ENCODE results near the gene ELANE.
"Not testable (repeated sequence)": the region's sequence is repeated elsewhere in the genome, so short reads cannot be mapped to it uniquely, and the experiment has no call there.

ELANE gene

GRCh38 chr19:827710-828321 lies 24.3 kb upstream of the ELANE start, which contains the start of gene AZU1:
AZU1 (plus strand) TSS chr19:827837; CDS start chr19:827847, 10 bp downstream.
- 87 to 90% methylated on average over 18 to 33 of the region's 33 CpGs for WGBS, 2 experiments (ENCODE audit: insufficient coverage in 2 of 2)
- no peak within 1 kb of the TSS for H3K4me3 ChIP-seq (ENCODE audit: extremely low read depth, insufficient read depth, low read length, poor library complexity, severe bottlenecking)
- no peaks in the 10 kb centered on the region for H3K4me1 ChIP-seq (ENCODE audit: control insufficient read depth, insufficient read depth, low read length, poor library complexity, severe bottlenecking)
- H3K9me3 ChIP-seq (ENCODE audit: control insufficient read depth, low read length), result no peaks in the 10 kb centered on the region
- no peaks in the 10 kb centered on the region for H3K36me3 ChIP-seq (ENCODE audit: control insufficient read depth, insufficient read depth, low read length)
- no peak within 1 kb of the TSS for H3K27ac ChIP-seq (ENCODE audit: low read depth, low read length, severe bottlenecking)

- Histone ChIP-seq H3K27ac (ENCODE audit: low read depth, low read length, severe bottlenecking) (no peak overlapping the region), H3K9me3 (ENCODE audit: control insufficient read depth, low read length) (no peaks in the 10 kb centered on the region), H3K36me3 (ENCODE audit: control insufficient read depth, insufficient read depth, low read length) (no peaks in the 10 kb centered on the region), H3K4me1 (ENCODE audit: control insufficient read depth, insufficient read depth, low read length, poor library complexity, severe bottlenecking) (no peaks in the 10 kb centered on the region), H3K4me3 (ENCODE audit: extremely low read depth, insufficient read depth, low read length, poor library complexity, severe bottlenecking) (no peak overlapping the region)
- WGBS, 2 experiments (ENCODE audit: insufficient coverage in 2 of 2), result 80 to 84% methylated on average over 8 to 18 of the region's 18 CpGs
These were observed 22.9 kb upstream of the ELANE start for GRCh38 chr19:829129-829758.

- Histone ChIP-seq H3K36me3 (ENCODE audit: control insufficient read depth, insufficient read depth, low read length) (no peaks in the 10 kb centered on the region), H3K4me3 (ENCODE audit: extremely low read depth, insufficient read depth, low read length, poor library complexity, severe bottlenecking) (no peak overlapping the region), H3K4me1 (ENCODE audit: control insufficient read depth, insufficient read depth, low read length, poor library complexity, severe bottlenecking) (no peaks in the 10 kb centered on the region), H3K27ac (ENCODE audit: low read depth, low read length, severe bottlenecking) (no peak overlapping the region), H3K9me3 (ENCODE audit: control insufficient read depth, low read length) (no peaks in the 10 kb centered on the region)
- 81 to 82% methylated on average over 32 to 37 of the region's 38 CpGs for WGBS, 2 experiments (ENCODE audit: insufficient coverage in 2 of 2)
These were observed 20.4 kb upstream of the ELANE start for GRCh38 chr19:831407-832369.

- H3K4me1 ChIP-seq (ENCODE audit: control insufficient read depth, insufficient read depth, low read length, poor library complexity, severe bottlenecking), result no peaks in the 10 kb centered on the region
- no peaks in the 10 kb centered on the region for H3K9me3 ChIP-seq (ENCODE audit: control insufficient read depth, low read length)
- no peak overlapping the region for H3K27ac ChIP-seq (ENCODE audit: low read depth, low read length, severe bottlenecking)
- H3K4me3 ChIP-seq (ENCODE audit: extremely low read depth, insufficient read depth, low read length, poor library complexity, severe bottlenecking), result no peak overlapping the region
- WGBS, 2 experiments (ENCODE audit: insufficient coverage in 2 of 2), result 91 to 95% methylated on average over 23 of the region's 24 CpGs
- no peaks in the 10 kb centered on the region for H3K36me3 ChIP-seq (ENCODE audit: control insufficient read depth, insufficient read depth, low read length)
These were observed 17.9 kb upstream of the ELANE start for GRCh38 chr19:834216-834615.

- WGBS, 2 experiments (ENCODE audit: insufficient coverage in 2 of 2), result 86 to 91% methylated on average over 27 to 30 of the region's 36 CpGs
- no peaks in the 10 kb centered on the region for H3K36me3 ChIP-seq (ENCODE audit: control insufficient read depth, insufficient read depth, low read length)
These were observed 16.8 kb upstream of the ELANE start for GRCh38 chr19:835210-835810.

GRCh38 chr19:840519-841206 lies 11.4 kb upstream of the ELANE start, which contains the start of gene PRTN3:
PRTN3 (plus strand) TSS chr19:840999; CDS start chr19:841009, 10 bp downstream.
- Histone ChIP-seq H3K36me3 (ENCODE audit: control insufficient read depth, insufficient read depth, low read length) (no peaks in the 10 kb centered on the region), H3K27ac (ENCODE audit: low read depth, low read length, severe bottlenecking) (no peak within 1 kb of the TSS), H3K4me1 (ENCODE audit: control insufficient read depth, insufficient read depth, low read length, poor library complexity, severe bottlenecking) (peaks cover 4% of the 10 kb centered on the region), H3K9me3 (ENCODE audit: control insufficient read depth, low read length) (no peaks in the 10 kb centered on the region), H3K4me3 (ENCODE audit: extremely low read depth, insufficient read depth, low read length, poor library complexity, severe bottlenecking) (no peak within 1 kb of the TSS)
- WGBS, 2 experiments (ENCODE audit: insufficient coverage in 2 of 2), result 83% methylated on average over 20 to 21 of the region's 24 CpGs

More at GRCh38 chr19:835210-835810, 16.8 kb upstream of the ELANE start:
- H3K4me3 ChIP-seq (ENCODE audit: extremely low read depth, insufficient read depth, low read length, poor library complexity, severe bottlenecking), result no peak overlapping the region
- no peaks in the 10 kb centered on the region for H3K9me3 ChIP-seq (ENCODE audit: control insufficient read depth, low read length)
- no peaks in the 10 kb centered on the region for H3K4me1 ChIP-seq (ENCODE audit: control insufficient read depth, insufficient read depth, low read length, poor library complexity, severe bottlenecking)
- H3K27ac ChIP-seq (ENCODE audit: low read depth, low read length, severe bottlenecking), result no peak overlapping the region

GRCh38 chr19:842802-843179 lies 9.3 kb upstream of the ELANE start:
- not testable (repeated sequence) for H3K36me3 ChIP-seq (ENCODE audit: control insufficient read depth, insufficient read depth, low read length); H3K4me1 ChIP-seq (ENCODE audit: control insufficient read depth, insufficient read depth, low read length, poor library complexity, severe bottlenecking); H3K4me3 ChIP-seq (ENCODE audit: extremely low read depth, insufficient read depth, low read length, poor library complexity, severe bottlenecking); H3K27ac ChIP-seq (ENCODE audit: low read depth, low read length, severe bottlenecking); H3K9me3 ChIP-seq (ENCODE audit: control insufficient read depth, low read length)
- 81 to 89% methylated on average over 5 of the region's 7 CpGs for WGBS, 2 experiments (ENCODE audit: insufficient coverage in 2 of 2)

GRCh38 chr19:843180-843835 lies 8.8 kb upstream of the ELANE start:
- H3K27ac ChIP-seq (ENCODE audit: low read depth, low read length, severe bottlenecking), result no peak overlapping the region
- H3K4me3 ChIP-seq (ENCODE audit: extremely low read depth, insufficient read depth, low read length, poor library complexity, severe bottlenecking), result peak overlapping the region; percentile 8
- no peaks in the 10 kb centered on the region for H3K9me3 ChIP-seq (ENCODE audit: control insufficient read depth, low read length)
- WGBS, 2 experiments (ENCODE audit: insufficient coverage in 2 of 2), result 10 to 11% methylated on average over 26 to 34 of the region's 46 CpGs
- no peaks in the 10 kb centered on the region for H3K36me3 ChIP-seq (ENCODE audit: control insufficient read depth, insufficient read depth, low read length)
- peaks cover 4% of the 10 kb centered on the region for H3K4me1 ChIP-seq (ENCODE audit: control insufficient read depth, insufficient read depth, low read length, poor library complexity, severe bottlenecking)

- Histone ChIP-seq H3K9me3 (ENCODE audit: control insufficient read depth, low read length) (no peaks in the 10 kb centered on the region), H3K4me3 (ENCODE audit: extremely low read depth, insufficient read depth, low read length, poor library complexity, severe bottlenecking) (peak overlapping the region; percentile 8), H3K27ac (ENCODE audit: low read depth, low read length, severe bottlenecking) (no peak overlapping the region), H3K36me3 (ENCODE audit: control insufficient read depth, insufficient read depth, low read length) (no peaks in the 10 kb centered on the region), H3K4me1 (ENCODE audit: control insufficient read depth, insufficient read depth, low read length, poor library complexity, severe bottlenecking) (peaks cover 4% of the 10 kb centered on the region)
- WGBS, 2 experiments (ENCODE audit: insufficient coverage in 2 of 2), result 13 to 16% methylated on average over 28 to 30 of the region's 70 CpGs
These were observed 8.1 kb upstream of the ELANE start for GRCh38 chr19:843836-844545.

All from mesodermal cell (in vitro differentiated cells).